22Rv1 (cell line): ENCODE data around the gene PLA2R1.
"Not testable (repeated sequence)": the region's sequence is repeated elsewhere in the genome, so short reads cannot be mapped to it uniquely, and the experiment has no call there.

Experiments used
- H3K27ac ChIP-seq: fragments of 450-650 bp; 2 replicates; pipeline ENCODE4 v1.5.1; 2017
- CTCF ChIP-seq: fragments of 450-650 bp; IDR thresholded peaks from 2 replicates; pipeline ENCODE4 v1.5.1; 2017; ENCODE audit warnings: mild to moderate bottlenecking
- ZFX ChIP-seq: fragments of 450-650 bp; IDR thresholded peaks from 2 replicates; pipeline ENCODE4 v1.6.1; 2017; ENCODE audit warnings: antibody characterized with exemption, borderline replicate concordance

The PLA2R1 gene

GRCh38 chr2:160041091-160041490 is 21.3 kb downstream of the PLA2R1 start:
- no peak overlapping the region for H3K27ac ChIP-seq

GRCh38 chr2:160039166-160039903 is 23.1 kb downstream of the PLA2R1 start:
- H3K27ac ChIP-seq: no peak overlapping the region
- TF ChIP-seq CTCF (no peak), ZFX (no peak)

More at GRCh38 chr2:160041091-160041490, 21.3 kb downstream of the PLA2R1 start:
- TF ChIP-seq CTCF: no peak
- TF ChIP-seq ZFX: no peak

- not testable (repeated sequence) for H3K27ac ChIP-seq
Measured at GRCh38 chr2:160038662-160039061, 23.8 kb downstream of the PLA2R1 start.

GRCh38 chr2:160036736-160037135 is 25.7 kb downstream of the PLA2R1 start:
- TF ChIP-seq CTCF (no peak), ZFX (no peak)
- H3K27ac ChIP-seq: no peak overlapping the region

- TF ChIP-seq CTCF: no peak
- TF ChIP-seq ZFX: no peak
- no peak overlapping the region for H3K27ac ChIP-seq
Measured at GRCh38 chr2:160035125-160035524, 27.3 kb downstream of the PLA2R1 start.

- no peak overlapping the region for H3K27ac ChIP-seq
- TF ChIP-seq CTCF (no peak), ZFX (no peak)
Measured at GRCh38 chr2:160034396-160034795, 28.0 kb downstream of the PLA2R1 start.

- H3K27ac ChIP-seq: no peak overlapping the region
- no peak for TF ChIP-seq CTCF
- TF ChIP-seq ZFX: no peak
Measured at GRCh38 chr2:160033732-160034392, 28.6 kb downstream of the PLA2R1 start.

- no peak for TF ChIP-seq CTCF
- no peak for TF ChIP-seq ZFX
Measured at GRCh38 chr2:160029270-160029628, 33.2 kb downstream of the PLA2R1 start.

More at GRCh38 chr2:160029270-160029628, 33.2 kb downstream of the PLA2R1 start:
- no peak overlapping the region for H3K27ac ChIP-seq
